Stimulated activated CD4-positive, alpha-beta T cell treated with anti-CD3 and anti-CD28 coated beads, TNF-alpha, amount 100 ng/mL, for 1 hour (primary cell): Measurements from ENCODE around the gene RBM28.

ENCODE experiments used
- DNase-seq, 3 donors: peaks; one replicate each; pipeline ENCODE4 v3.0.0-alpha.2; 2020; ENCODE audit warnings: low read depth in 3 of 3, low spot score in 1 of 3

RBM28 gene

GRCh38 chr7:128343554-128344430 lies at the start of gene RBM28:
Gene RBM28, minus strand, starts transcription at chr7:128343908. Its CDS starts 115 bp downstream, at chr7:128343793.
- peak; percentile 54 to 74 (median 73) for DNase-seq

GRCh38 chr7:128392446-128393327 lies 49.0 kb upstream of the RBM28 start:
- DNase-seq: no peak

- DNase-seq: no peak
Measured at GRCh38 chr7:128391805-128392204, 48.1 kb upstream of the RBM28 start.

- no peak for DNase-seq
Measured at GRCh38 chr7:128390871-128391565, 47.3 kb upstream of the RBM28 start.

- DNase-seq: no peak
Measured at GRCh38 chr7:128389618-128390329, 46.1 kb upstream of the RBM28 start.

GRCh38 chr7:128389085-128389617 lies 45.4 kb upstream of the RBM28 start:
- no peak for DNase-seq

GRCh38 chr7:128388145-128388485 lies 44.4 kb upstream of the RBM28 start:
- no peak for DNase-seq

- peak in 2 of 3 donors; percentile 33 to 65 for DNase-seq
Measured at GRCh38 chr7:128387216-128388144, 43.8 kb upstream of the RBM28 start.

GRCh38 chr7:128385988-128386925 lies 42.5 kb upstream of the RBM28 start:
- DNase-seq: no peak

GRCh38 chr7:128384726-128385125 lies 41.0 kb upstream of the RBM28 start:
- DNase-seq: no peak

- no peak for DNase-seq
Measured at GRCh38 chr7:128383776-128384175, 40.1 kb upstream of the RBM28 start.

GRCh38 chr7:128381161-128381821 lies 37.6 kb upstream of the RBM28 start:
- no peak for DNase-seq

GRCh38 chr7:128380483-128381106 lies 36.9 kb upstream of the RBM28 start:
- no peak for DNase-seq

- no peak for DNase-seq
Measured at GRCh38 chr7:128379900-128380479, 36.3 kb upstream of the RBM28 start.

- no peak for DNase-seq
Measured at GRCh38 chr7:128378637-128379036, 34.9 kb upstream of the RBM28 start.

GRCh38 chr7:128376077-128376476 lies 32.4 kb upstream of the RBM28 start:
- DNase-seq: no peak

GRCh38 chr7:128374041-128374440 lies 30.3 kb upstream of the RBM28 start:
- DNase-seq: no peak
